Rectal smooth muscle tissue (tissue), 1 donor: ENCODE data around the gene PSD4.

Experiments used
- H3K27ac ChIP-seq: one replicate; pipeline ENCODE4 v1.7.0; 2013; ENCODE audit warnings: low read depth, low read length, inconsistent platforms
- H3K27me3 ChIP-seq: one replicate; pipeline ENCODE4 v1.7.0; 2013; ENCODE audit warnings: low read length; ENCODE audit not compliant: control insufficient read depth, insufficient read depth
- H3K36me3 ChIP-seq: one replicate; pipeline ENCODE4 v1.7.0; 2013; ENCODE audit warnings: low read length; ENCODE audit not compliant: control insufficient read depth, insufficient read depth
- H3K4me1 ChIP-seq: one replicate; pipeline ENCODE4 v1.7.0; 2013; ENCODE audit warnings: low read length; ENCODE audit not compliant: control insufficient read depth, insufficient read depth
- H3K4me3 ChIP-seq: one replicate; pipeline ENCODE4 v1.7.0; 2013; ENCODE audit warnings: low read length
- H3K9ac ChIP-seq: one replicate; pipeline ENCODE4 v1.7.0; 2013; ENCODE audit warnings: low read length

The PSD4 gene

DNA sequence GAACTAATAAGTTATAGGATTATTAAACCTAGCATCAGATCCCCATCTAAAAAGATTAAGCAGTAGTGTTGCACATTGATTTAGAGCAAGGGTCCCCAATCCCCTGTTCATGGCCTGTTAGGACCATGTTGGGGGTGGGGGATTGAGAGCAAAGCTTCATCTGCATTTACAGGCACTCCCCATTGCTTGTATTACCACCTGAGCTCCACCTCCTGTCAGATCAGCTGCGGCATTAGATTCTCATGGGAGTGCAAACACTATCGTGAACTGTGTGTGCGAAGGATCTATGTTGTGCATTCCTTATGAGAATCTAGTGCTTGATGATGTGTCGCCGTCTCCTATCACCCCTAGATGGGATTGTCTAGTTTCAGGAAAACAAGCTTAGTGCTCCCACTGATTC, 18.4 kb upstream of the PSD4 start:
- Histone ChIP-seq H3K27me3 (no peaks in the 10 kb centered on the region), H3K4me3 (no peak overlapping the region)

DNA sequence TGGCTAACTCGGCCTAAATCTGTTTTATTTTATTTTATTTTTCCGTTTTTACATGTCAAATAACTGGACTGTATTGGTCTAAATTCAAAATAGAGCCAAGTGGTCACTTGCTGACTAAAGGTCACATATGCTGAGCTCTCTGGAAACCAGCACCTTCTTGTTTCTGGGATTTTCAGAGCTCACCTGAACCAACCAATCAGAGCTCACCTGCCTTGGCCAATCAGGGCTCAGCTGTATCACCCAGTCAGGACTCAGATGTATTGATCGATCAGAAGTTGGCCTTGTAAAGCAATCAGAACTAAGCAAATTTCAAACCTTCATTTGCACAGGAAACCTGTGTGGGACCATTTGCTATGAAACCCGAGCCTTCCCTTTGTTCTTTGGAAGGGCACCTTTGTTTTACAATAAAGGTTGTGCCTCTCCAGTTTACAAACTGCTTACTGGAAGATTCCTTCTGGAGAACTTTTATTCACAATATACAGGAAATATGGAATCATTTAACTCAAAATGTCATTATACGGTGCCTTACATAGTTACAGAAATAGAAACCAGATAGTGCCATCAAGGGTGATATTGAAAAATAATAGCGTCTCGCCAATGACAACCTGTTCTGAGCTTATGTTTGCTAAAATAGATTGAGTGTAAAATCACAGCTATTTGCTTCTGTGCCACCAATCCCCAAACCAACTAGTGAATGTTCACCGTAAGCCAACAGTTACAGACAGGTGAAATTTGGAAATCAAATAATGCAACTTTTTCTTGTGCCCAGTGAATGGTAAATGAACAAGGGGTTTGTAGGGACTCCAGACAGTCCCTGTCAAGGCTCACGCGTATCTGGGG, 17.3 kb upstream of the PSD4 start:
- H3K27me3 ChIP-seq = no peaks in the 10 kb centered on the region
- H3K27ac ChIP-seq = no peak overlapping the region
- H3K36me3 ChIP-seq = no peaks in the 10 kb centered on the region
- H3K4me3 ChIP-seq = peak overlapping the region; percentile 45
- no peaks in the 10 kb centered on the region for H3K4me1 ChIP-seq
- H3K9ac ChIP-seq = no peak overlapping the region

More for the DNA sequence above, 18.4 kb upstream of the PSD4 start:
- Histone ChIP-seq H3K9ac (no peak overlapping the region), H3K36me3 (no peaks in the 10 kb centered on the region), H3K27ac (no peak overlapping the region), H3K4me1 (no peaks in the 10 kb centered on the region)

DNA sequence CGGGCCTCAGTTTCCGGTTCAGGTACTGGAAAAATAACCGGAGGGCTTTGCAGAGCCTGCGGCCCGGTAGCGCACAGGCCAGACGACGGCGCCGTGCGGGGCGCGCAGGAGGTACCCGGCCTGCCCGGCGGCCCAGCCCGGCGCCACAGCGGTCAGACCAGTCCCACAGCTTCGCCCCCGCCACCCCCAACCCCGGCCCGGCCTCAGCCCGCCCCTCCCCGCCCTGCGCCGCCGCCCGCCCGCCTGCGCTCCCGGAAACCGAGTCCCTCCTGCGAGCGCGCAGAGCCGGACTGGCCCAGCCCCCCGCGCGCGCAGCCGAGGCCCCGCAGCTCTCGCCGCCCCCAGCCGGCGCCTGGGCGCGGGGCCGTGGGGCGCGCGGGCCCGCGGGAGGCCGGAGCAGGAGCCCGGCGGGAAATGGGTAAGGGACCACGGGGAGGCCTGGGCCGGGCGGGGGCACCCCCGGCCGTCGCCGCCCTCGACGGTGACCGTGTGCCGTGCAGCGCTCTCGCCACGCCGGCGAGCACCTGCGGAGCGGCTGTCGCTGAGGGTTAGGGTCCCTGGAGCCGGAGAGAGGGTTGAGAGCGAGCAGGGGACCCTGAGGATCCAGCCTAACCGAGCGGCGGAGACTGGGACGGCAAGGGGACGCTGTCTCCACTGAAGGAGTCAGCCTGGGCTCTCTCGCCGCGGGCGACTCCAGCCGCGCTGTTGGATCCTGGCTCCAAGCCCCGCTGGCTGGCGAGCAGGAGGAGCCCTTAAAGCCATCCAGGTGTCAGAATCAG, 16.5 kb upstream of the PSD4 start:
- peak overlapping the region; percentile 52 for H3K9ac ChIP-seq
- no peaks in the 10 kb centered on the region for H3K4me1 ChIP-seq
- no peaks in the 10 kb centered on the region for H3K36me3 ChIP-seq
- H3K27ac ChIP-seq = no peak overlapping the region
- peak overlapping the region; percentile 63 for H3K4me3 ChIP-seq
- H3K27me3 ChIP-seq = no peaks in the 10 kb centered on the region

DNA sequence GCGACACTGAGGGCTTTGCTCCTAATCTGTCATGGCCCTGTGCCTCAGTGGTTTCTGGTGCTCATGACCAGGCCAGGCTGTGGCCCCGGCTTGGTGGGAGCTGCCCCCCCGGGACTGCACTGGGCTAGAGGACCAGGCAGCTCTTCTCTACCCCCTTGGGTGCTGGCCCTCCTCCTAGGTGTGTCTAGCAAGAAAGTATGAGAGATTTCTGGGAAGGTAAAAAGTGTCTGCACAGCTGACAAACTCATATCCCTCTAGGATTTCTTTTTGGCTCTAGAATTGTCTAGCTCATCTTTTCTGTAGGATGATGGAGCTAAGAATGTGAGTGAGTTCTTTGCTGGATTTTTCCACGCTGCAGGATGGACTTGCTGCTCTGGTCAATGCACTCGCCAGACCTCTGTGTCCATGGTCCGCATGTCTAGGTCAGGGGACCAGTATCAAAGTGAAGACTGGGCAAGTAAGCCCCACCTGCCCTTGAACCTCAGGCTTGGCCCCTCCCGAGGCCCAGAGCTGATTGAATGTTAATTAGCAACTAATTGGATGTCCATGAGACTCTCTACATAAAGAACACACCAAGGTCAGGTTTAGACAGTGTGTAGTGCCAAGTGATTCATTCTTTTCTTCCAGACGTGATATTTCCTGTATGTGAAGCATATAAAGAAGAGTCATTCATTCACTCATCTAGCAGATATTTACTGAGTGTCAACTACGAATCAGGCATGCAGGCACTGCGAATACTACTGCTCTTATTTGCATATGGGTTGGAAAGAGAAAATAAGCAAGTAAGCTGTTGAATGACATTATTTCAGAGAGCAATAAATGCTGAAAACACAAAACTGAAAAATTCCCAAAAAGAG, 15.6 kb upstream of the PSD4 start:
- no peaks in the 10 kb centered on the region for H3K36me3 ChIP-seq
- no peaks in the 10 kb centered on the region for H3K27me3 ChIP-seq
- H3K9ac ChIP-seq = peak overlapping the region; percentile 52
- H3K4me1 ChIP-seq = no peaks in the 10 kb centered on the region
- peak overlapping the region; percentile 63 for H3K4me3 ChIP-seq
- H3K27ac ChIP-seq = no peak overlapping the region

DNA sequence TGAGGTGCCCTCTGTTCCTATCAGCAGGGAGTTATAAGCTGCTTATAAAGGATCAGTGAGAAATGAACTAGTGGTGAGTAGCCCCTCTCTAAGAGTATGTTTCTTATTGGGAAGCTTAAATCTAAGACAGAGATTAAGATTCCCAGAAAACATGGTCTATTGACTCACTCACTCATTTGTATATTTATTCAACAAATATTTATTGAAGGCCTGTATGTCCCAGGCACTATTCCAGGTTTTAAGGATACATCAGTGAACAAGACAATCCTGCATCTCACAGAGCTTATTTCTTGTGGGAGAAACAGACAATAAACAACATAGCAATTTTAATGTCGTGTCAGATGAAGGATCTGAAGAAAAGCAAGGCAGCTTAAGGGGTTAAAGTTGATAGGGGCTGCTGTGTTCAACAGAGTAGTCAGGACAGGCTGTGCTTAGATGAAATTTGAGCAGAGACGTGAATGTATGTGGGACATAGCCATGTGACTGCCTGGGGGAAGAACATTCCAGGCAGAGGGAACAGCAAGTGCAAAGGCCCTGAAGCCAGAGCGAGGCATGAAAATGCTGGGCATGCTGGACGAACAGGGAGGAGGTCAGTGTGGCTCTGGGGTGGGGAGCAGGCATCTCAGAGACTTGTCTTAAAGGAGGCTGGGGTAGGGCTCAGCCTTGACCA, 14.8 kb upstream of the PSD4 start:
- Histone ChIP-seq H3K27ac (no peak overlapping the region), H3K36me3 (no peaks in the 10 kb centered on the region), H3K27me3 (no peaks in the 10 kb centered on the region), H3K4me1 (no peaks in the 10 kb centered on the region), H3K4me3 (no peak overlapping the region), H3K9ac (no peak overlapping the region)

DNA sequence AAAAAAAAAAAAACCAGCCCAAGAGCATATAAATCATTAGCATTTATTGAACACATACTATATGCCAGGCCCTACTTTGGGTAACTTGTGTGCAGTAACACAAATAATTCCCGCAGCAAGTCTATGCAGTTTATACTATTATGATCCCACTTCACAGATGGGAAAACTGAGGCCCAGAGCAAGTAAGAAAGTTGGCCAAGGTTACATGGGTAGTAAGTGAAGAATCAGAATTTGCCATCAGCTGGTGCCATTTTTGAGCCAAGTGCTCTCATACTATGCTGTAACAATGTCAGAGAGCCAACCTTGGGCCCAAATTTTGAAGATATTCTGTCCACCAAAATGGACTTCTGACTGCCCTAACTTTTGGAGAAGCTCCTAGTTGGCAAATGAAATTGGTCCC, 13.5 kb upstream of the PSD4 start:
- no peak overlapping the region for H3K9ac ChIP-seq
- H3K4me1 ChIP-seq = no peaks in the 10 kb centered on the region
- H3K27ac ChIP-seq = no peak overlapping the region
- H3K4me3 ChIP-seq = no peak overlapping the region
- H3K36me3 ChIP-seq = no peaks in the 10 kb centered on the region
- no peaks in the 10 kb centered on the region for H3K27me3 ChIP-seq

DNA sequence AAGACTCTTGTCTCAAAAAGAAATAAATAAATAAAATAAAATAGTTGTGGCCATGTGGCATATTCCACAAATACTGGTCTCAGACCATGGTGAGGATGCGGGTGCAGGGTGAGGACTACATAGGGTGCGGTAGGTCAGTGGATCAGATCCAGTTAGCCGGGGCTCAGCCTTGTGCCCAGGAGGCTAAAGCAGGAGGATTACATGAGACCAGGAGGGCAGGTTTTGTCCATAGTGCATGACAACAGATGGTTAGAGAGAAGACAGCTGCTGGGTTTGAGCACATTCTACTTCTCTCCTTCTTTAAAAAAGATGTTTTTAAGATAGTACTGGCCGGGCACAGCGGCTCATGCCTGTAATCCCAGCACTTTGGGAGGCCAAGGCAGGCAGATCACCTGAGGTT, 12.8 kb upstream of the PSD4 start:
- no peaks in the 10 kb centered on the region for H3K4me1 ChIP-seq
- H3K36me3 ChIP-seq = no peaks in the 10 kb centered on the region
- no peak overlapping the region for H3K4me3 ChIP-seq
- no peak overlapping the region for H3K27ac ChIP-seq
- H3K27me3 ChIP-seq = no peaks in the 10 kb centered on the region
- H3K9ac ChIP-seq = no peak overlapping the region

DNA sequence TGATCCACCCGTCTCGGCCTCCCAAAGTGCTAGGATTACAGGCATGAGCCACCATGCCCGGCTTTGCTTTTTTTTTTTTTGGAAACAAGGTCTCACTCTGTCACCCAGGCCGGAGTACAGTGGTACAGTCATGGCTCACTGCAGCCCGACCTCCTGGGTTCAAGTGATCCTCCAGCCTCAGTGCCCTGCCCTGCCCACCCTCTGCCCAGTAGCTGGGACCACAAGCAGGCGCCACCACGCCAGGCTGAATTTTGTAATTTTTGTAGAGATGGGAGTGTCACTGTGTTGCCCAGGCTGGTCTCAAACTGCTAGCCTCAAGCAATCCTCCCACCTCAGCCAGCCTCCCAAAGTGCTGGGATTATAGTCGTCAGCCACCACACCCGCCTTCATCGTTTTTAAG, 11.6 kb upstream of the PSD4 start:
- Histone ChIP-seq H3K27ac (no peak overlapping the region), H3K9ac (no peak overlapping the region), H3K27me3 (no peaks in the 10 kb centered on the region), H3K4me1 (no peaks in the 10 kb centered on the region), H3K36me3 (no peaks in the 10 kb centered on the region), H3K4me3 (no peak overlapping the region)

DNA sequence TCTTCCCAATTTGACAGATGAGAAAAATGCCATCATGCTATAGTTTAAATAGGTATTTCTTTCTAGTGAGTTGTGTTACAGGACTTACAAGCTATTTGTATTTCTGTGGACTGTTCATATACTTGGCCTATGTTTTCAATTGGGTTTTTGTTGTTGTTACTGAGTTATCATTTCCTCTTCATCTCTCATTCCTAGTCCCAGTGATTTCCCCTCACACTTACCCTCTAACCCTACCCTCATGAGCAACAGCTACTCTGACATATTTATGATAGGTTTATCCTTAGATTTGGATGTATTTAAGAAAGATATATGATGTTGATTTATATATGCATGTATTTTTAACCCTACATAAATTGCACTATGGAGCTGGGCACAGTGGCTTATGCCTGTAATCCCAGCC, 10.9 kb upstream of the PSD4 start:
- no peak overlapping the region for H3K27ac ChIP-seq
- no peaks in the 10 kb centered on the region for H3K4me1 ChIP-seq
- H3K36me3 ChIP-seq = no peaks in the 10 kb centered on the region
- no peak overlapping the region for H3K4me3 ChIP-seq
- H3K27me3 ChIP-seq = no peaks in the 10 kb centered on the region
- H3K9ac ChIP-seq = no peak overlapping the region

DNA sequence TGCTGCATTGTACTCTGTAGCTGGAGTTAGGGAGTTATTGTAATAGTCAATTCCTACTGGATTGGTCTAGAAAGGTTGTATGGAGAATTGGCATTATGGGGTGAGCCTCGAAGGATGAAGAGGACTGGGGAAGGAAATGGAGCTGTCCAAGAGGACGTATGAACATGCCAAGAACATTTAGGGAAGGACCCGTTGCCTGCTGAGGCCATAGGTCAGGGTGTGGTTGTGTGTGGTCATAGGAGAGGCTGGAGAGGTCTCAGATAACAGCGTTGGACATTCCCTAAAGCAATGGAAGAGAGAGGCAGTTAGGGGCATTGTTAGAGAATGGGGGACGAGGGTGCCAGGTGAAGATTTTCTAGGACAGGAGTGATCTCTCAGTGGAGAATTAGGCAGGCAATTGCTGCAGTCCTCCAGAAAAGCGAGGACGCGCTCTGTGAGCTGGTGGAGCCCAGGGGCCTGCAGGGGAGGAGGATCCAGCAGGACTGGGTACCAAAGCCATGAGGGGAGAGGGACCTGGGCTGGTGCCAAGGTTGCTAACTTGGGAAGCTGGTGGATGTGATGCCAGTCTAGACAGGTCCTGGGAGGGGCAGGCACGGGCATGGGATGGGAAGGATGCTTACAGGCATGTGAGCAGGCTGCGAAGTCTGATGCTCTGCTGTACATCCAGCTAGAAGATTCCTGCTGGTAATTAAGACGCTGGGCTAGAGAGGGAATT, 9.4 kb upstream of the PSD4 start:
- H3K27ac ChIP-seq = no peak overlapping the region
- H3K4me3 ChIP-seq = no peak overlapping the region
- H3K27me3 ChIP-seq = no peaks in the 10 kb centered on the region
- H3K36me3 ChIP-seq = no peaks in the 10 kb centered on the region
- H3K4me1 ChIP-seq = no peaks in the 10 kb centered on the region
- no peak overlapping the region for H3K9ac ChIP-seq

DNA sequence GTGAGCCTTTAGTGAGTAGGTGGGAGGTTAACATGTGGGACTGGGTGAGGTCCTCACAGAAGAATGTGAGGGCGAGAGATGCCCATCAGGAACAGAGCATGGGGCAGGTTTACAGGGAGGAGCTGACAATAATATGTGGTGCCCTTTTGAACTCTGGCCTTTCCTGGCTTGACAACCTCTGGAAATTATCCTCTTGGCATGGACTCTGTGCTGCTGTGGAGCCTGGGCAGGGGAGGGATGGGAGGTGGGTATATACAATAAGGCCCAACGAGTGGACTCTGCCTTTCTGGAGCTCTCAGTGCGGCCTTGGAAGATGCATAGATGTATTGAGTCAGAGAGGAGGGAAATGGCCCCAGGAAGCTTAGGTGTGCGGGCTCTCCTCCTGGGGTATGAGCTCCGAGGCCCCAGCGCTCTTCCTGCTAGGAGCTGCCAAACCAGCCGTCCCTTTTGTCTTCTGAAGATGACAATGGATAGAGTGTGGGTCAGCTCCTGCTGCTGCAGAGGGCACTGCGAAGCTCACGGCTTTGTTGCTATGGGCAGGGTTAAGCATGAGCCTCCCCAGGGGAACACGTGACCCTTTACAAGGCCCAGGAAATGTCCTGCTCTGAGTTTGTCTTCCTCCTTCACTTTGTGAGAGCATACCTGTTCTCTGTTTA, 8.7 kb upstream of the PSD4 start:
- Histone ChIP-seq H3K4me1 (no peaks in the 10 kb centered on the region), H3K27me3 (no peaks in the 10 kb centered on the region), H3K27ac (no peak overlapping the region), H3K36me3 (no peaks in the 10 kb centered on the region), H3K9ac (no peak overlapping the region), H3K4me3 (no peak overlapping the region)
